K562 (cell line): ENCODE results near the gene CCDC15. TPM values are rescaled to one million over a fixed set of nuclear protein-coding genes. Genes with fewer than 3 reads are reported as not detected.

Experiments
- ATAC-seq: fragments of 200-7000 bp; cut with Tn5 transposase; 3 replicates; pipeline ENCODE4 v1.9.1; 2020; ENCODE audit warnings: moderate library complexity
- BruUV-seq: library from RNA; stranded (reverse); fragments of 400-500 nt; replicated peaks from 2 replicates; lab custom pipeline; 2021; lab: Mats Ljungman, UMichigan
- CTCF ChIA-PET: fragments of 300-600 bp; formaldehyde crosslinking; extraction: SDS; loops from one replicate; lab custom pipeline; 2021; ENCODE audit warnings: low intra/inter-chr PET ratio; lab: Yijun Ruan, JAX
- POLR2A ChIA-PET: fragments of 300-600, 350-650 bp; sonication (Branson Sonifier 250); formaldehyde crosslinking; extraction: SDS; loops from one replicate; lab custom pipeline; 2021; ENCODE audit warnings: antibody characterized with exemption, inconsistent platforms; lab: Yijun Ruan, JAX
- DNase-seq, 4 experiments: peaks; one replicate each; pipeline versions ENCODE4 v3.0.0 to v3.0.0-alpha.2; 2011 to 2018; ENCODE audit warnings: low spot score in 3 of 4, mixed read lengths in 3 of 4; ENCODE audit errors: extremely low read depth in 1 of 4
- FAIRE-seq: peaks from 2 replicates; lab custom pipeline; 2011; peaks lifted over from hg19 to GRCh38; lab: Jason Lieb, UNC
- H2AFZ ChIP-seq: 2 replicates; pipeline ENCODE4 v1.6.0; 2011; ENCODE audit warnings: low read depth, low read length, control low read depth, inconsistent platforms
- H3K27ac ChIP-seq: fragments of 200-600 bp; 3 replicates; pipeline ENCODE4 v1.8.0; 2011; ENCODE audit warnings: low read depth, mild to moderate bottlenecking, control low read depth, inconsistent platforms, low read length, moderate library complexity, mixed read lengths; ENCODE audit errors: extremely low read depth
- H3K27me3 ChIP-seq, 2 experiments: fragments of 300-600 bp in 1 of 2; 2 replicates in 1 of 2; 3 replicates in 1 of 2; pipeline versions ENCODE4 v1.6.0 to v1.8.0; 2011; ENCODE audit warnings: inconsistent platforms in 2 of 2, low read length in 2 of 2, mild to moderate bottlenecking in 1 of 2, mixed read lengths in 1 of 2, moderate library complexity in 1 of 2; ENCODE audit not compliant: control insufficient read depth in 2 of 2, insufficient read depth in 2 of 2
- H3K36me3 ChIP-seq: fragments of 300-600 bp; 3 replicates; pipeline ENCODE4 v1.8.0; 2011; ENCODE audit warnings: mild to moderate bottlenecking, low read length, inconsistent platforms; ENCODE audit not compliant: control insufficient read depth, insufficient read depth
- H3K4me1 ChIP-seq, 2 experiments: fragments of 200-600 bp in 1 of 2; replicated peaks in 1 of 2; 2 replicates in 1 of 2; 3 replicates in 1 of 2; pipeline versions ENCODE4 v1.5.1 to v1.8.0; 2011; ENCODE audit warnings: inconsistent platforms in 2 of 2, low read length in 2 of 2, mild to moderate bottlenecking in 1 of 2, mixed read lengths in 1 of 2, moderate library complexity in 1 of 2; ENCODE audit not compliant: control insufficient read depth in 2 of 2, insufficient read depth in 2 of 2
- H3K4me2 ChIP-seq: 2 replicates; pipeline ENCODE4 v1.6.1; 2011; ENCODE audit warnings: low read length, control low read depth, inconsistent platforms, mixed read lengths; ENCODE audit not compliant: insufficient read depth
- H3K4me3 ChIP-seq: fragments of 200-600 bp; sonication (generic), shearing (Covaris generic); 2 replicates; pipeline ENCODE4 v1.5.1; 2016; ENCODE audit warnings: control low read depth, inconsistent platforms
- H3K79me2 ChIP-seq: fragments of 200-600 bp; 3 replicates; pipeline ENCODE4 v1.8.0; 2011; ENCODE audit warnings: low read length, inconsistent platforms; ENCODE audit not compliant: control insufficient read depth, insufficient read depth
- H3K9ac ChIP-seq, 2 experiments: 2 replicates each; pipeline versions ENCODE4 v1.6.0 to v1.6.1; 2011; ENCODE audit warnings: low read depth in 2 of 2, low read length in 2 of 2, control low read depth in 1 of 2, inconsistent platforms in 1 of 2, mild to moderate bottlenecking in 1 of 2, mixed read lengths in 1 of 2; ENCODE audit not compliant: insufficient read depth in 1 of 2
- H3K9me1 ChIP-seq: one replicate; pipeline ENCODE4 v1.6.0; 2011; ENCODE audit warnings: inconsistent platforms, mild to moderate bottlenecking, low read length, moderate library complexity; ENCODE audit not compliant: control insufficient read depth, insufficient read depth
- H3K9me3 ChIP-seq: replicated peaks from 2 replicates; pipeline ENCODE4 v1.5.1; 2011; ENCODE audit warnings: low read depth, low read length, inconsistent platforms; ENCODE audit not compliant: control insufficient read depth, insufficient read depth
- H4K20me1 ChIP-seq: replicated peaks from 2 replicates; pipeline ENCODE4 v1.6.1; 2011; ENCODE audit warnings: low read length, inconsistent platforms, mixed read lengths; ENCODE audit not compliant: control insufficient read depth, insufficient read depth
- CAMTA2 ChIP-seq: fragments of 250-450 bp; sonication (Bioruptor Pico); conservative IDR thresholded peaks from 2 replicates; pipeline ENCODE4 v1.5.1; 2022
- CTBP1 ChIP-seq: fragments of 450-650 bp; IDR thresholded peaks from 2 replicates; pipeline ENCODE4 v1.6.1; 2016; ENCODE audit warnings: borderline replicate concordance
- IRF9 ChIP-seq: fragments of 450-650 bp; IDR thresholded peaks from 2 replicates; pipeline ENCODE4 v1.6.1; 2016; ENCODE audit warnings: missing biosample characterization, missing genetic modification characterization
- MCM5 ChIP-seq: fragments of 450-650 bp; IDR thresholded peaks from 2 replicates; pipeline ENCODE4 v1.6.1; 2016; ENCODE audit warnings: low read depth
- MITF ChIP-seq: IDR thresholded peaks from 2 replicates; pipeline ENCODE4 v1.6.1; 2014; ENCODE audit warnings: antibody characterized with exemption
- PYGO2 ChIP-seq: fragments of 450-650 bp; IDR thresholded peaks from 2 replicates; pipeline ENCODE4 v1.6.1; 2016; ENCODE audit warnings: mild to moderate bottlenecking, missing genetic modification characterization, moderate library complexity, missing compliant biosample characterization
- RB1 ChIP-seq: fragments of 450-650 bp; IDR thresholded peaks from 2 replicates; pipeline ENCODE4 v1.6.1; 2017; ENCODE audit warnings: low read depth, mild to moderate bottlenecking
- ZNF143 ChIP-seq: sonication (generic); formaldehyde crosslinking; IDR thresholded peaks from 2 replicates; pipeline ENCODE4 v1.9.0; 2022; ENCODE audit warnings: mild to moderate bottlenecking, missing genetic modification reagents
- in situ Hi-C: fragments of 300-500 bp; cut with MboI; formaldehyde crosslinking; loops from 4 replicates; pipeline ENCODE4 v1.15.0; 2018; ENCODE audit warnings: inconsistent platforms, mixed read lengths
- intact Hi-C: fragments of 100-400 bp; cut with micrococcal nuclease; formaldehyde crosslinking; loops from 2 replicates; pipeline ENCODE4 v1.14.2; 2022
- polyA plus RNA-seq, 8 experiments: library from polyadenylated mRNA; depleted of rRNA in 4 of 8; stranded (reverse) in 5 of 8; unstranded in 3 of 8; fragments of >200 nt; fragmentation: Nextera tagmentation in 2 of 8; fragmentation: Illumina TruSeq in 1 of 8; extraction: Ambion mirVana in 2 of 8; extraction: Trizol in 1 of 8; gene quantifications; 2 replicates each; pipeline versions ENCODE4 v1.2.1 to v1.2.3, GENCODE V29; 2011 to 2014; ENCODE audit warnings: inconsistent platforms in 1 of 8, missing spikeins in 1 of 8
- total RNA-seq, 7 experiments: library from RNA; depleted of rRNA in 6 of 7; stranded (reverse); fragments of >200 nt in 6 of 7; fragmentation: Illumina TruSeq in 2 of 7; extraction: Trizol in 2 of 7; gene quantifications; 2 replicates each; pipeline versions ENCODE4 v1.2.1 to v1.2.3, GENCODE V29; 2011 to 2021; ENCODE audit warnings: low replicate concordance in 1 of 7

CCDC15 gene
- total and polyA plus RNA-seq, 9 of the 15 experiments (the other 6 are each of a cell fraction or from before 2014, with no cell fraction given), result 1.9 to 9.2 (median 3.9) TPM

GRCh38 chr11:124982043-124982442 lies 28.0 kb downstream of the CCDC15 start:
- in situ Hi-C loops, result no loop called here
- no peak overlapping the region for H3K4me3 ChIP-seq
- no TSS peak for BruUV-seq
- H2AFZ ChIP-seq, result no peak overlapping the region
- no peak for FAIRE-seq
- ATAC-seq, result no peak
- no peaks in the 10 kb centered on the region for H3K9me1 ChIP-seq
- no peaks in the 10 kb centered on the region for H3K27me3 ChIP-seq
- DNase-seq, result no peak
- no peaks in the 10 kb centered on the region for H3K9me3 ChIP-seq
- CTCF ChIA-PET, result no interaction called here
- no peaks in the 10 kb centered on the region for H3K36me3 ChIP-seq
- no peaks in the 10 kb centered on the region for H3K79me2 ChIP-seq
- H3K27ac ChIP-seq, result no peak overlapping the region
- TF ChIP-seq RB1, result no peak
- TF ChIP-seq PYGO2 (tag), result no peak
- TF ChIP-seq IRF9 (tag), result no peak
- TF ChIP-seq MITF, result no peak
- TF ChIP-seq CTBP1, result no peak
- no peak for TF ChIP-seq ZNF143 (CRISPR knock-in tag)
- TF ChIP-seq CAMTA2 (CRISPR knock-in tag), result no peak
- TF ChIP-seq MCM5, result no peak
- intact Hi-C loops, result no loop called here
- H3K4me2 ChIP-seq, result no peak overlapping the region
- no peaks in the 10 kb centered on the region for H3K4me1 ChIP-seq
- no peaks in the 10 kb centered on the region for H4K20me1 ChIP-seq
- POLR2A ChIA-PET, result no interaction called here
- H3K9ac ChIP-seq, result no peak overlapping the region
